DMS 273 treated with DMSO at 0.1 percent for 48 hours (cell line): ENCODE results near the gene PTPRA.
A peak's percentile ranks its signal among the peaks of the same experiment; 100 is the strongest.
"Not testable (repeated sequence)": the region's sequence is repeated elsewhere in the genome, so short reads cannot be mapped to it uniquely, and the experiment has no call there.

Experiments used
- DNase-seq: peaks from one replicate; lab custom pipeline; 2025; lab: John Stamatoyannopoulos, UW

The PTPRA gene

DNA sequence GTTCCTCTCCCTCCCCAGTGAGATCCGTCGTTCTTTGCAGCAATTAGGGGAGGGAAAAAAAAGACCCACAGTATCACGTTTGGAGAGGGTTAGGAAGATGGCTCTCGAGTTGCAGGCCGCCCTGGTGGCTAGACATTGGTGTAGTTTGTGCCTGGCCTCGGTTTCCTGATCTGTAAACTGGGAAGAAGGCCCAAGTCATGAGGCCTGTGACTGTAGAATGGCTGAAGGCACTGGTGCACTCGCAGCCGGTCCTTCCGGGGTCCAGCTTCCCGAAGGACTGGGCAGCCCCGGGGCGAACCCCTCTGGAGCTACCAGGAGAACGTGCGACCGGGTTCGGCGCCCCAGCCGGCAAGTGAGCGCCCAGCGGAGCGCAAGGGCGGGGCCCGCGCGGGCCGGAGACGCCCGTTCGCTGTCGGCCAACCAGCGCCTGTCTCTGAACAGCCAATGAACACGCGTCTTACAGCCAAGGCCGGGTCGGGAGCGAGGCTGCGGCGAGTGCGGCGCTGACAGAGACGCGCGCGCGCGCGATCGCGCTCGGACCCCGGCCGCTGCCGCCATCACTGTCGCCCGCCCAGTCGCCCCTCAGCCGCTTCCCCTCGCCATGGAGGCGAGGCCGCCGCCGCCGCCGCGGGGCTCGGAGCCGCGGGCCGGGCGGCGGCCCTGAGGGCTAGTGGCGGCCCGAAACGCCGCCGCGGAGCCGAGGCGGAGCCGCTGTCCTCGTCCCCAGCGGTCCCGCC is at the start of gene PTPRA:
Gene PTPRA (plus strand): TSS at position 472 of the 737 bp plus-strand sequence. CDS start 90,797 bp downstream, outside the sequence.
- peak; percentile 70 for DNase-seq

GRCh38 chr20:2825761-2826160 is 47.5 kb upstream of the PTPRA start:
- DNase-seq = no peak

GRCh38 chr20:2826655-2827054 is 46.6 kb upstream of the PTPRA start:
- no peak for DNase-seq

- no peak for DNase-seq
These were observed 43.9 kb upstream of the PTPRA start for GRCh38 chr20:2829376-2829775.

GRCh38 chr20:2831206-2831605 is 42.1 kb upstream of the PTPRA start:
- not testable (repeated sequence) for DNase-seq

GRCh38 chr20:2833761-2834160 is 39.5 kb upstream of the PTPRA start:
- DNase-seq = no peak

GRCh38 chr20:2834401-2835110 is 38.7 kb upstream of the PTPRA start:
- DNase-seq = no peak

GRCh38 chr20:2835331-2835796 is 37.9 kb upstream of the PTPRA start:
- no peak for DNase-seq

DNA sequence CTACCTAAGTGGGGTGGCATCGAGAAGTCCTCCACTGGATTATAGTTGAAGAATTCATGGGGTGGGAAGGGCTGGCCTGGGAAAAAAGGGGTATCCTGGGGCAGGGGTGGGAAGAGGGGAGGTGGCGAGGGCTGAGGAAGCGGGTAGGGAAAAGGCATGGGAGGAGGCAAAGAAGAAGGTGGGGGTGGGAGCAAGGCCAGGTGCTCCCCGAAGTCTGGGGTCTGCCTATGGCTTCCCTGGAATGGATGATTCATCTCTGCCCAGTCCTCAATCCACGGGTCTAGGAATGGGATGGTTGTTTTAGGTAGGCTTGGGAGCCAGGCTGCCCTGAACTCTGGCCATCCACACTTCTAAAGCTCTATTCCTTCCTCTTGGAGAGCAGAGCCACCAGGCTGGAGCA is 37.2 kb upstream of the PTPRA start:
- DNase-seq = no peak

DNA sequence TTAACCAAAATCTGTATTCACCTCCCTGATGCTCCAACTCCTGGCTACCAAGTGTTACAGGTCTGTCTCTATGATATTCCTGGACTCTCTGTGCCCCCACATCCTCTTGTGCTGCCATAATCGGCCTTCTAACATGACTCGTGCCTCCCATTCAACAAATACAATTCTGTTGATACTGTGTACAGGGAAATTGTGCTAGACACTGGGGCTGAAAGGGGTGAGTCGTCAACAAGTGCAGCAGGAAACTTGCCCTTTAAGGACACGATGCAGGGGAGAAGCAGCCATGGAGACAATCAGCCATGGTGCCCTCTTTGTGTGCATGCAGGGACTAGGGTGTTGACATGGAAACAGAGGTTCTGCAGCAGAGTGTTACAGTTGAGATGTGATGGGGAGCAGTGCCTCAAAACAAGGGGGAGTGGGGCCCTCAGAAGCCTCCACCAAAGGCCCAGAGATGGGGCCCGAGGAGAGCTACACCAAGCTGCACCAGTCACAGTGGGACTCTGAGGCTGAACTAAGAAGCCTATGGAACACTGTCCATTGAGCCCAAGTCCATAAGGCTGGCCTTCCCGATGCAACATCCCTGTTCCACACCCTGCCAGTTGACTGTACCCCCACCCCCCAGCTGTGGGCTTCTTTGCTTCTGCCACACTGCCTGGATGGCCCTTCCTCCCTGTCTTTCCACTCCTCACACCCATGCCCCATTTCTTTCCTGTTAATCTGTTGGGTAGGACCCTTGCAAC is 35.9 kb upstream of the PTPRA start:
- no peak for DNase-seq

- no peak for DNase-seq
These were observed 35.0 kb upstream of the PTPRA start for GRCh38 chr20:2838170-2838797.

GRCh38 chr20:2838847-2839671 is 34.2 kb upstream of the PTPRA start:
- no peak for DNase-seq

DNA sequence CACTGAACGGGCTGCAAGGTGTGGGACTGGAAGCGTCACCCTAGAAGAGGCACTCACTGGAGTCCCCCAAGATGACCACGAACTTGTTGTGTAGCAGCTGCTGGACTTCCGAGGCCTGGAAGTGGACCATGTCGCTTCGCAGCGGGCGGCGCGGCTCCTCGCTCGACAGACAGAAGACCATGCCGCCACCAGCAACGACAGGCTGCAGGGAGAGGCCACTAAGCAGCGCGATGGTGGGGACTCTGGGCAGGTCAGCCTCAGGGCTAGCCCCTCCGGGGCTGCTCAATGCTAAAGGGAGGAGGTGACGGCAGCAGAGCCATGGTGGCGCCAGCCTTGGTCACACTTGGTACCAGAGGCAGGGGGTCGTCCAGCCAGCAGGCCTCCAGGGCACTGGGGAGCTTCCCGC is 33.5 kb upstream of the PTPRA start:
- DNase-seq = no peak

- peak; percentile 54 for DNase-seq
These were observed 32.9 kb upstream of the PTPRA start, which contains the start of the genes PCED1A and VPS16 for GRCh38 chr20:2840138-2840966. TSS of gene PCED1A (minus strand) at chr20:2840655. CDS start at chr20:2839912, 743 bp downstream. TSS of gene VPS16 (plus strand) at chr20:2840745. CDS start at chr20:2840775, 30 bp downstream.

DNA sequence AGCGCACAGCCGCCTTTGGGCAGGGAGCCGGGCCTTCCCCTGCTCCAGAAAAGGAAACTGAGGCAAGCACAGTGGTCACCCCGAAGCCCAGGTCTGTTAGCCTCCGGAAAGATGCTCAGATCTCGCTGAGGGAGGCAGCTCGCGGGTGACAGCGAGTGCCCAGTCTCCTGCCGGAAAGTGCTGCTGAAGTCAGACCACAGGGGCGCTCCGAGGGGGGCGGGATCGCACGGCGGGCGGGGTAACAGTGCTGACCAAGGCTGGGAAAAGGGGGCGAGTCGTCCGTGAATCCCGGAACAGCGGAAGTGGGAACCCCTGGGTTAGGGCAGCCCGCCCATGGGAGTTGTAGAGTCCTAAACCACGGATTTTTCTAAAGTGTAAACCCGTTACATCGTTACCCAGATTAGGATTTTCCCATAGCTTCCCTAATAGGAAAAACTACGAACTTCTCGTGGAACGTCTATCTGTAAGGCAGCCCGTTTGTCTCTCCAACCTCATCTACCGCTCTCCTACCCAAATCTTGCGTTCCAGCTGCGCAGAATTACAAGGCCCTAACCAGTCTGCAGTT is 32.2 kb upstream of the PTPRA start:
- DNase-seq = no peak

DNA sequence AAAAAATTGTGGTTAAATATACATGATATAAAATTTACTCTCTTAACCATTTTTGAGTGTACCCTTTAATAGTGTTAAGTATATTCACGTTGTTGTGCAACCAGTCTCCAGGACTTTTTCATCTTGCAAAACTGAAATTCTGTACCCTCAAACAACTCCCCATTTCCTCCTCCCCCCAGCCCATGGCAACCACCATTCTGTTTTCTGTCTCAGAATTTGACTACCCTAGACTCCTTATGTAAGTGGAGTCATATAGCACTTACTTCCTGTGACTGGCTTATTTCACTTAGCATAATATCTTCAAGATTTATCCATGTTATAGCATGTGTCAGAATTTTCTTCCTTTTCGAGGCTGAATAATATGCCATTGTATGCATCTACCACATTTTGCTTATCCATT is 27.7 kb upstream of the PTPRA start:
- no peak for DNase-seq

DNA sequence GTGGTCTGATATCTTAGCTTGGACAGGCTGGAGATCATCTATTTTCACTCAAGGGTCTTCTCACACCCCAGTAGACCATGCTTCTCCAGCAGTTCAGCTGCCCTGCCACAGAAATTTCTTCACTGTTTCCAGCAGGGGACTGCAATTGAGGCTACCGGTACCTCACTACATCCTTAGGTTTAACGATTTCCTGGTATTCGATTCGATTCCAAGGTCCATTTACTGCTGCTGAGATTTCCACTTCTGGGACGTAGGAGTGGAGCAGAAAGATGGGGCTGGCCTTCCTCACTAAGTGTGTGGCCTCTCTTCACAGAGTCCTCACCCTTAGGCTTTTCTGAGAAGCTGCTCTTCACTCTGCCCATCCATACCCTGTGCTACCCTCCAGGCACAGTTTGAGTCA is 26.6 kb upstream of the PTPRA start:
- no peak for DNase-seq

GRCh38 chr20:2847802-2848201 is 25.5 kb upstream of the PTPRA start:
- DNase-seq = no peak

DNA sequence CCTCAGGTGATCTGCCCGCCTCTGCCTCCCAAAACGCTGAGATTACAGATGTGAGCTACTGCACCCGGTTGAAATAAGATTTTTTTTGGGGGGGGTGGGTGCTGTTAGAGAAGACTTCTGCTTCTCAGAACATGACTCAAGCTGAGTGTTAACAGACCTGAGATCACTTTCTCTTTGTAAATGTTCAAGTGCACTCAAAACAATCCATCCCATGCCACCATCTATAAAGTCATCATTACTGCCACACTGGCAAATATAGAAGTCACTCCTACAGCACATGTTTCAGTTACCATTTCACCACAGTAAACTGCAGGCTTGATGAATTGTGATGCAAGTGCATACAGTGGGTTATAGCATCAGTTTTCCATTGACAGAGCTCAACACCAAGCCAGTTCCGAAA is 23.8 kb upstream of the PTPRA start:
- DNase-seq = no peak

DNA sequence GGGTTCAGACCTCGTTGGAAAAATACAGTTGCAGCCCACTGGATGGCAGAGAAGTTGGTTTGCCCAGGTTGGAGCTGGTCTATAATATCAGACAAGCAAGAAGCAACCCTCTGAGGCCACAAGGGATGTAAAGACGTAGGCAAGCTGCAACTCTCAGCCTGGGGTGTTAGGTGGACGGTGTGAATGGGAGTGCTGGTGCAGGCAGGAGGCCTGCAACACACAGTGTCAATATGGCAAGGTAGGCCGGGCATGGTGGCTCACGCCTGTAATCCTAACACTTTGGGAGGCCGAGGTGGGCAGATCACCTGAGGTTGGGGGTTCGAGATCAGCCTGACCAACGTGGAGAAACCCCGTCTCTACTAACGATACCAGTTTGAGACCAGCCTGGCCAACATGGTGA is 22.2 kb upstream of the PTPRA start:
- DNase-seq = no peak
